ENCODE data around the gene RAB20.
"Not testable (repeated sequence)": the region's sequence is repeated elsewhere in the genome, so short reads cannot be mapped to it uniquely, and the experiment has no call there.

The RAB20 gene

DNA sequence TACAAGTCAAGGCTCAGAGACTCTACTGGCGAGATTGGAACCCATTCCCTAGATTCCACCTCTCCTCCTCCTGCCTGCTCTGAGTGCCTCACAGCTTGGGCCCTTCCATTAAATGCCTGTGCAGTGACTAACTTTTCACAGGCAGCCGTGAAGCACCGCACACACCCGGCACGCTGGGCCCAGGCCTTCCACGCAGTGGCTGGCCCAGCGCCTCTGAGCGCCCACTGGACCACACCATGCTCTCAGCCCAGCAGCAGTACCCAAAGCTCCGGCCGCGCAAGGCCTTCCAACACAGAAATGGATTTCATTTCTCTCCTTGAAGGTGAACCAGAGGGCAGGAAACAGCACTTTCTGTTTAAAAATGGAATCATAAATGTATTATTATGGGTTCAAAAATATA, 26.0 kb downstream of the RAB20 start:
- H3K4me3 ChIP-seq, result no peak overlapping the region
- peak overlapping the region in 3 of 21 experiments; percentile 16 to 59 (median 34) for H3K27ac ChIP-seq

DNA sequence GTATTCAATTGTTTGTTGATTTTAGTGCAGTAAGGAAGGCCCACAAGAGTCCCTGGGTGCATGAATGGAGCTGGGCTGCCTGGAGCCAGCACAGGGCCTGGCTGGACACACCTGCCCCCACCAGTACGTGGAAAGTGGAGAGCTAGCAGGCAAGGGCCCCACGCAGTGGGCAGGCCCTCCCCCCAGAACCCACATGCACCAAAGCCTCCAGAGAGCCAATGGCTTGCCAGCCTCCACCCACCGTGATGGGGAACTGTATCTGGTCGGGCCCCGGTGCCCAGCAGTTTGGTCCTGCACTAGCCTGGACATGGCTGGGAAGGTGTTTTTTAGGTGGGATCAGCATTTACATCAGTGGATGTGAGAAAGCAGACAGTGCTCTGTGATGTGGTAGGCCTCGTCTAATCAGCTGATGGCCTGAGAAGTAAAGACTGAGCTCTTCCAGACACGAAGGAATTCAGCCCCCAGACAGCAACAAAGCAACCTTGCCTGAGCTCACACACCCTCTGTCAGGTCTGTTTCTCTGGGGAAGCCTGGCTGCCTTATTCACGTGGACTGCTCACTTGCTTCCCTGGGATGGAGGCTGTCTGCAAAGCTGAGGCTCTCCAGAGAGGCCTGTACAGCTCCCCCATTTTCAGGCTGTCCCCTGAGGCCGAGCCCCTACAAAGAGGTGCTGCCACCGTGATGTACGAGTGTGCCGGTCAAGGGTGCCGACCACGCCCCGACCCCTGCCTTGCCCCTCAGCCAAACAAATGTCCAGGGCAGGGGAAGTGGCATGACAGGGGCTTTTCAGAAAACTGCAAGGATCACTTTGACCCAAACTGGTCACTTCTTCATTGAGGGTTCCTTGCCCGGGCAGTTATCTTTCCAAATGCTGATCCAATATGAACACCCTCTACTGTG, 27.5 kb downstream of the RAB20 start:
- Histone ChIP-seq H3K27ac (no peak overlapping the region), H3K4me3 (no peak overlapping the region)

DNA sequence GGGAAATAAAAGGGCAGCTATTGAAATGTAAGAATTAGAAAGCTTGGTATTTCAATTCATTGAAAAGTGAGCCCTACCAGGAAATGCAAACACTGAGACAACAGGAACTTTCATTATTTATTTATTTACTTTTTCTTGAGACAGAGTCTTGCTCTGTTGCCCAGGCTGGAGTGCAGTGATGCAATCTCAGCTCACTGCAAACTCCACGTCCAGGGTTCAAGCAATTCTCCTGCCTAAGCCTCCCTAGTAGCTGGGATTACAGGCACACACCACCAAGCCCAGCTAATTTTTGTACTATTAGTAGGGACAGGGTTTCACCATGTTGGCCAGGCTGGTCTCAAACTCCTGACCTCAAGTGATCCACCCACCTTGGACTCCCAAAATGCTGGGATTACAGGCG, 29.3 kb downstream of the RAB20 start:
- not testable (repeated sequence) for H3K4me3 ChIP-seq, H3K27ac ChIP-seq

DNA sequence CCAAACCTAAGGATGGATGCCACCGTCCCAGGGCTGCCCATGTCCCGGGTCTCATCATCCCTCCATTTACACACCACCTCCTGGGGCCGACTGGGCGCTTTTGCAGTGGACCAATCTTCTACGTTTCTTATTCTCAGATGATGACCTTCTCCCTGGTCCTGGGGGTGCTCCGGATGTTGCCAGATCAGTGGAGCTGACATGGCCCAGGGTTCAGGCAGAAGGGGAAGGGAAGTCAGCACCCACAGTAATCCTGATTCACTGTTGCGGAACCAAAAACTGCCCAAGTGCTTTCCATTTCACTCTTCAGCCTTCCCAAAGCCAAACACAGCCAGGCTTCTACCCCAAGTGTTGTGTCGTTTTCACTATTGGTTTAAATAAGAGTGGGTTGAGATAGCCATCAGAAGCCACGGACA, 29.8 kb downstream of the RAB20 start:
- H3K4me3 ChIP-seq, result no peak overlapping the region
- peak overlapping the region in 1 of 21 experiments; percentile 21 for H3K27ac ChIP-seq

DNA sequence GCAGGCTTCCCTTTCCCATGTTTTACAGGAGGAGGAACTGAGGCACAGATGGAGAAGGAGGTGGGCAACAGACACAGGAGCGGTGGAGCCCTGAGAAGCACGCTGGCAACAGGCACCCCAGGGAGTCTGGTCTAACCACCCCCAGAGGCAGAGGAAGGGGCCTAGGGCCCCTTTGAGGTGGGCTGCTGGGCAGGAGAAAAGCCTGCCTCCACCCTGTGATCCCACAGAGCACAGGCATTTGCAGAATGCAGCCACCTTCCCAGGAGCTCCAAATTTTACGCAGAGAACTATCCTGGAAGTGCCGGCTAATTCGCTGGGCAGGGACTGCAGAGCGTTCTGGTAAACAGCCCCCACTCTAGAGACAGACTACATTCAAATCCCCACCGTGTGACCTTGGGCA, 30.4 kb downstream of the RAB20 start:
- H3K4me3 ChIP-seq, result no peak overlapping the region
- peak overlapping the region in 1 of 21 experiments; percentile 14 for H3K27ac ChIP-seq

DNA sequence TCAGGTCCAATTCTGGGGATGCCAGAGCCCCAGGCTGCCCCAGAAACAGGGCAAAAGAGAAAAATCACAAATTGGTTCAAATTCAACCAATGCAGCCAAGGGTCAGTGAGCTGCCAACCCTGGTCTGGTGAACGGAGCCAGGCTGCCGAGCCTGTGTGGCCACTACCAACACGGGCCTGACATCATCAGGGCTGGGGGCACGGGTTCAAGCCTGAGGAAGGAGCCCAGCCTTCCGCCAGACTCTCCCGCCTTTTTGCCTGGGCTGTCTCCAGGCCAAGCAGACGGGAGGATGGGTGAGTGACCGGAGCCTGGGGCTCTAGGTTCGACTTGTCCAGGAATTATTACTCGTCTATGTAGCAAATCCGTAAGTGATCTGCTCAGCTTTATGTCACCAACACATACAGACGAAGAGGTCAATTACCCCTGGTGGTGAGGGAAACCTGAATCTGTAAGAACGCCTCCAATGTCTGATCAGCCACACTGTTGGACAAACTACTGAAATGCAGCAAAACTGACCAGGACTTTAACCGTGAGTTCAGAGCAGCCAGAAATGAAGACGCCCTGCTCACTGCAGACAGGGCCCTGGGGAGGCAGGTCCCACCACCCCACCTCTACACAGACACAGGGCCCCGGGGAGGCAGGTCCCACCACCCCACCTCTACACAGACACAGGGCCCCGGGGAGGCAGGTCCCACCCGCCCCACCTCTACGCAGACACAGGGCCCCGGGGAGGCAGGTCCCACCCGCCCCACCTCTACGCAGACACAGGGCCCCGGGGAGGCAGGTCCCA, 31.8 kb downstream of the RAB20 start:
- H3K4me3 ChIP-seq, result no peak overlapping the region
- no peak overlapping the region for H3K27ac ChIP-seq

DNA sequence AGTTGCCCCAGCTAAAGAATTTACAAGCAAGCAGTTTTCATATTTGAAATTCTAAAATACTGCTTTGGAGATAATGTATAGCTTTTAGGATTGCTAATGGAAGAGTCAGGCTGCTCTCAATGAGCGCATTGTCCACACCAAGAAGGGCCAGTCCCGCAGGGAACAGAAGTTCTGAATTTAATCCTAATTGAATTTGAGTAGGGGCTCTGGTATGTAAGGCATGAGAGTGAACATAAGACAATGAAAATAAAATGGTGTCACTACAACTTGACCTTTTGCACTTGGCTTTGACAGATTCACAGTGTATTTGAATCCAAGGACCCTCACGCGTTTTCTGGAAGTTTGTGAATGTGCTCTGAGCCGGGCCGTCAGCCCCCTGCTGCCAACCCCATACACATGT, 32.6 kb downstream of the RAB20 start:
- peak overlapping the region in 1 of 21 experiments; percentile 9 for H3K27ac ChIP-seq
- H3K4me3 ChIP-seq, result no peak overlapping the region

DNA sequence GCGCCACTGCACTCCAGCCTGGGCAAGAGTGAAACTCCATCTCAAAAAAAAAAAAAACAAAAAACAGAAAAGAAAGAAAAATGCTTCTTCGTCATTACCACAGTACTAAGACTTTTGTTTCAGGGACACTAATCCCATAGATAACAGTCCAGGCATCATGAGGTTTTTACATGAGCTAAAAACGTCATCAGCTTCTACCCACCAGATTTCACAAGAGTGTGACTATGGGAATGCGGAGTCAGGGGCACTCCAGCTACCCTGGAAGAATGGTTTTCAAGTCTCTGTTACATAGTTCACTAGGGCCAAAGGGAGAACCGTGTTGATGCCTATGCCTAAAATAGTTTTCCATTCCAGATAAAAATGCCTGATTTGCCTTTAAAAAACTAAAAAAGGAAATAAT, 33.2 kb downstream of the RAB20 start:
- no peak overlapping the region for H3K4me3 ChIP-seq
- H3K27ac ChIP-seq, result no peak overlapping the region

DNA sequence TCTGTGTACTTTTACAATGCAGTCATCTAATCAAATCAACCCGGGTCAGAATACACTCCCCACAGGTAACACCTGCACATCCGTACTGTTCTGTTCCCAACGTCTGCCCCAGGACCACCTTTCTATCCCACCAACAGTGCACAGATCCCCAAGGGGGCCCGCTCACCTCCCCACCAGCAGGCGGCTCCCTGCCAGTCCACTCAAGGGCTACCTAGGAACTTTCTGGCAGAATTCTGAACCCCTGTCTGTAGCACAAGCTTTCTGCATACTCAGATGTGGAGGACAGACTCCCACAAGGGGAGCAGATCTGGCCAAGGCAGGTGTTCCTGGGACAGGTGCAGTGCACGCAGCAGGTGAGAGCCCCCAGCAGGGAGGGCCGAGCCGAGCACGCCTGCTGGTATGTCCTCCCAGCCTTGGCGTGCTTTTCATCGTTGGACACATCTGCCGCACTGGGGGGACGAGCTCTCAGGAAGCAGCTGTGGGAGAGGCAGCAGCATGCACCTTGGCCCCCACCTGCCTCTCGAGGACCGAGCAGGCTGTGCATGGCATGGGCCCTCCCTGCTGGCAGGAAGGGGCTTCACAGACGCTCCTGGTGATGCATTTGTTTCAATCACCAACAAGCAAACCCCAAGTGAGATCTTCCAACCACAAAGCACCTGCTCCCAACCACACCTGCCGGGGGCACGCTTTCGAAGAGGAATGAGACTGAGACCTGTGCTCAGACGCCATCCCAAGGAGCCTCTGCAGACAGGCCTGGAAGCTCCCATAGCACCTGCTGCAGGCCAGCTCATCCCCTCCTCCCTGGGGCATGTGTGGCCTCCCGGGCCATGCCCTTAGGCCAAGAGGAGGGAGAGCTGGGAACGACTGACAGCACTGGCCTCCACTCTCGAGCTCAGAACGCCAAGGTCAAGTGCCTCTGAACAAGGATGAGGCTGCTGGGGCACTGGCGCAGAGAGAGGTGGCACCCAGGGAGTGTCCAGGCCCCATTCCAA, 35.9 kb downstream of the RAB20 start:
- Histone ChIP-seq H3K4me3 (no peak overlapping the region), H3K27ac (no peak overlapping the region)

DNA sequence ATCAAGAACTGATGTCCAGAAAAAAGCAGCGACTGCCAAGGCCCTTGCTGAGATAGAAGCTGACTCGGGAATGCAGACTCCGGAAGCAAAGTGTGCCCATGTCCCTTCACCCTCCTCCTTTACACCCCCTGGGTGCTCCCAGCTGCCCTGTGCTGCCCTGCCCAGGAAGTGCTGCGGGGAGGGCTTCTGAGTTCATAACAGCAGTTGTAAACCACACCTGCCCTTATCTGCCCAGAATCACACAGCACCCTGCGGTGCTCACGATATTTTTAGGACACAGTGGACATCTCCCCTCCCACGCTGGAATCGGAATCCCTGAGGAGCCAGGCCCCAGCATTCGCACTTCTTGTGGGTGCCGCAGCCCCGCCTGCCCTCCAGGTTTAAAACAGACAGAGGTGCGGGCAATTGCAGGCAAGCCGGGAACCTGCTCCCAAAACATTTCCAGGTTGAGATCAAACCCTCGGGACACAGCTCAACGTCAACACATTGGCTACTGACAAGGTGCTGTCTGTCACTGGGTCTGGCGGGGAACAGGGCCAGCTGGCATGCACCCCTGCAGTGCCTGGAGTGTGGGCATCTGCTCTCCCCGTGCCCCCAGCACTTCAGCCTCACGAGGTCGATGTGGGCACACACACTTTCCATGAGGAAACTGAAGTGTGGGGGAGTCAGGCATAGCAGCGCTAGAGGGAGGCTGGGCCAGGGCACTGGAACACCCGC, 36.8 kb downstream of the RAB20 start:
- Histone ChIP-seq H3K4me3 (no peak overlapping the region), H3K27ac (peak overlapping the region in 2 of 21 experiments; percentile 2 to 35)

DNA sequence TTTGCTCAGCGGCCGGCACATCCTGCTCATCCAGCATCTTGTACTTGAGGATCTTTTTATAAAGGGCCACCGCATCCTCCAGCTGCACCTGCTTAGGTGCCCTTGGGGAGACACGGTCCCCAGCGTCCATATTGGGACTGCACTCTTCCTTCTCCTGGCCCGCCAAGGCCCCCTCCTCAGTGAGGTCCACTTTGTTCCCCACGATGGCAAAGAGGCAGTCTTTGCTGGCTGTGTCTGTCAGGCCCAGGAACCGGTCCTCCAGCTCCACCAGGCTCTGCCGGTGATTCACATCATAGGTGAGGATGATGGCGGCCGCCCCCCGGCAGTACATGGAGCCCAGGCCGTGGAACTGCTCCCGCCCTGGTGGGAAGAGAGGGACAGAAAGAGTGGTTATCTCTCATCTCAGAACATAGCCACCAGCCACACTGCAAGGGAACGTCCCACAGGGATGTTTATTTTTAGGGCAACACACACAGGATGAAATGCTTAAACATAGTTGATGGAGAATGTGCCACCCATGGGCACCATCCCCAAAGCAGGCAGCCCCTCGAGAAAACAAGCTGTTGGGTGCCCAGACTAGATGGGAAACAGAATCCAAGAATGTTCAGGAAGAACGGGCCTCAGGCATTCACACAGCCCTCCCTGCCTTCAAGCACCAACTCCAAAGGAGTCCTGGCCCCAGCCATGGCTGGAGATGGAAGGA, 37.5 kb downstream of the RAB20 start:
- no peak overlapping the region for H3K4me3 ChIP-seq
- peak overlapping the region in 1 of 21 experiments; percentile 35 for H3K27ac ChIP-seq

DNA sequence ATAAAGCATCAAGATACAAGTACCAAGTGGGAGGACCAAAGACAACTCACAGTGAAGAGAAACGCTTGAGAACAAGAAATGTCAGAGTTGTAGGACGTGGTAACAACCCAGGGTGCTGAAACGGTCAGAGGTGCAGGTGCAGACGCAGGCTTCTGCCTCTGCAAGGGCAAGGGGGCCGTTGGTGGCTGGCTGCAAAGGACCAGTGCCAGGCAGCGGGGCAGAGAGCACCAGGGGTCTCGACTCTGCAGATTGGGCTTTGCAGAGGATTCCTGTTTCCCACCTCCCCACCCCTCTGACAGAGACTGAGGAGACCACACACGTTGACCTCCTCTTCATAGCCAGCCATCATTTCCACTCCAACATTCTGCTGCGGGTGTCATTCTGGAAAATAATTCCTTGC, 38.3 kb downstream of the RAB20 start:
- no peak overlapping the region for H3K4me3 ChIP-seq
- H3K27ac ChIP-seq, result no peak overlapping the region

DNA sequence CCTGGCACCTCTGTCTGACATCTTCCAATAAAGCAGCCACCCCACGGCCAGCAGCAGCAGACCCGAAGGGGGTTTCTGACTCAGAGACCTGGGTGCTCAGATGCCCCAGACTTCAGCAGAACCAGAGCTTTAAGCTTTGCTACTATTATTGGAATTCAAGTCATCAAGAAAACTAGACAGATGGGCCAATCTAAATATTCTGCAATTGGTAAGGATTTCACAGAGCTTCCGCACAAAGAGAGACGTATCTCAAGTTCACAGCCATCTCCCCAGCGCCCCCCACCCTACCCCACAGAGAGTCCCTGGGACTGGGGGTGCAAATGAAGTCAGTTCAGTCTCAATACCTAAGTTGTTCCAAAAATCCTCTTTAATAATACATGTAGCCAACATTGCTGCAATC, 38.8 kb downstream of the RAB20 start:
- H3K4me3 ChIP-seq, result no peak overlapping the region
- no peak overlapping the region for H3K27ac ChIP-seq

DNA sequence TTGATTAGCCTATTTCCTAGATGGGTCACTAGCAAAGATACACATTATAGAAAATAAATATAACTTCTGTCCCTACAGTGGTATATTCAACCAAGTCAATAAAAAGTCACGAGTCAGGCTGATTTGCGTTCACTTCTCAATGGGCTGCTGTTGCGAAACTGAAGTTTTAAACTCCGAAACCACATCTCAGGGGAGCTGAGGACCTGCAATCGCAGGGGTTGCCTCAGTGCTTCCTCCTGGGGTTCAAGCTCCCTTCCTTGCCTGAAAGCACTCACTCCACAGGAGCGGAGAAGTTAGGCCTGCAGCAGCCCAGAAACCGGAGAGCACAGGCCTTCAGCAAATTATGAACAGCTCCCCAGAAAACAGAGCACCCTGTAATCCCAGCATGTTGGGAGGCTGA, 39.6 kb downstream of the RAB20 start:
- Histone ChIP-seq H3K4me3 (no peak overlapping the region), H3K27ac (peak overlapping the region in 4 of 21 experiments; percentile 18 to 81 (median 56))

DNA sequence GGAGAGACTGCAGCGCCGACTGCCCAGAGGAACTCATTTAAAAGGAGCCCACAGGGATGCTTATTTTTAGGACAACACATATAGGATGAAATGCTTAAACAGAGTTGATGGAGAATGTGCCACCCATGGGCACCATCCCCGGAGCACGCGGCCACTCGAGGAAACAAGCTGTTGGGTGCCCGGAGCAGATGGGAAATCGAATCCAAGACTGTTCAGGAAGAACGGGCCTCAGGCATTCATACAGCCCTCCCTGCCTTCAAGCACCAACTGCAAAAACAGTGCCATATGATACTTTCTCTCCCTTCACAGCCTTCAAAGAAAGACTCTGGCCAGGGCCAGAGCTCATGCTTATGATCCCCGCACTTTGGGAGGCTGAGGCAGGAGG, 40.2 kb downstream of the RAB20 start:
- H3K4me3 ChIP-seq, result no peak overlapping the region
- H3K27ac ChIP-seq, result peak overlapping the region in 9 of 21 experiments; percentile 10 to 81 (median 45)

DNA sequence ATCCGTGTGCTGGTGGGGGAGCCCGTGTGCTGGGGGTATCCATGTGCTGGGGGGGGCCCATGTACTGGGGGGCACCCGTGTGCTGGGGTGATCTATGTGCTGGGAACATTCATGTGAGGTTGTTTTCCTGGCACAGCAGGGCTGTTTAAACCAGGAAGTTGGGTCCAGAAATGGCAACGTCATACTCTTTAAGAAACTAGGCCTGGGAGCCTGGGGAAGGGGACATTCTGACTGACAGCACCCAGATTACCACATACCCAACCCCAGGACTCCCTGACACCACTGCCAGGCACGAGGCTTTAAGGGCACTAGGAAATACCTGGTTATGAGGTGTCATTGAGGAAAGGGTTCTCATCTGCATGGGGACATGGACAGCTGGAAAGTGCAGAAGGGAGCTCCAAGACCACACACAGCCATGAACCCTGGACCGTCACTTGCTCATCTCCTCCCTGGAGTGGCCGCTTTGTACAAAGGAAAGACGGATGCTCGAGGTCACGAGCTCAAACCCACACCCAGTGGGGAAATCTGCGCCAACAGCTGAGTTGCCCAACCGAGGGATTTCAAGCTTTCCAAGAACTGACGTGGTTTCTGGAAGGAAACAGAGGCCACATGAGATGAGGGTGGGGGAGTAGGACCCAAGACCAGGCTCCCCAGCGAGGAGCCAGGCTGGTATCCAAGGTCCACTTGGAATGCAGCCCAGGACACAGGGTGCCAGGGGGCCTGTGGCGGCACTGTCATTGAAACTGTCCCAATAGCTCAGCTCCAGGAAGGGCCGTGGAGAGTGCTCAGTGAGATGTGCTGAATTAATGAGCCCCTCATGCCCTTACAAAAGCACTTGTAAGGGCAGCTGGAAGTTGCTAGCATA, 40.9 kb downstream of the RAB20 start:
- Histone ChIP-seq H3K4me3 (no peak overlapping the region), H3K27ac (peak overlapping the region in 12 of 21 experiments; percentile 7 to 81 (median 40))

DNA sequence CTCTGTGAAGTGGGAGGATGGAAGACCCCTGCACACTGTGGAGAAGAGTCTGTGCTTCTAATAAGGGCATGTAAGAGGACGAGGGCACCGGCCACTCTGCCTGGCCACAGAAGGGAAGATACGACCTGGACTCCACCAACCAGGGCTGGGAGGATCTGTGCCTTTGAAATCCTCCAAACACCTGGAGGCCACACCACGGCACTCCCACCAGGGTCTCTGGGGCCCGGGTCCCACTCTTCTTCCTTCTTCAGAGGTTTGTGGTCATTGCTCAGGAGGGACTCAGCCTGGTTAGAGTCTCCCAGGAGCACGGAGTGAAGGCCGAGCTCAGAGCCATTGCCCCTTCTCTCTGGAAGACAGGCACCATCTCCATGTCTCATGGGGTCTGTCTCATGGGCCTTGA, 42.0 kb downstream of the RAB20 start:
- no peak overlapping the region for H3K4me3 ChIP-seq
- peak overlapping the region in 1 of 21 experiments; percentile 81 for H3K27ac ChIP-seq

Measured in skin epidermis (tissue), 12 donors.